ENCODE results near the gene RXFP1. TPM values are rescaled to one million over a fixed set of nuclear protein-coding genes. Genes with fewer than 3 reads are reported as not detected.

Gene RXFP1
- total RNA-seq, 1 experiment from 2014 or later: 0.48 TPM

- DNase-seq (ENCODE audit: low spot score) (no peak), ATAC-seq (no peak)
- H3K4me3 Mint-ChIP-seq: no peak overlapping the region
- ChIA-PET CTCF (no interaction called here), POLR2A (no interaction called here)
- H3K27ac Mint-ChIP-seq: no peak overlapping the region
- H3K9me3 Mint-ChIP-seq: peaks cover 26% of the 10 kb centered on the region
- no peaks in the 10 kb centered on the region for H3K27me3 Mint-ChIP-seq (ENCODE audit: low read depth)
- H3K4me1 Mint-ChIP-seq: no peaks in the 10 kb centered on the region; the same call in 1 of the 2 replicates
- peaks cover 9% of the 10 kb centered on the region; the same call in 1 of the 2 replicates for H3K36me3 Mint-ChIP-seq
- TF ChIP-seq ZBTB43 (CRISPR knock-in tag; IDR thresholded peaks at IDR 0.05) (no peak), CBFB (CRISPR knock-in tag; IDR thresholded peaks at IDR 0.05; ENCODE audit: low read depth) (no peak), RELA (CRISPR knock-in tag; IDR thresholded peaks at IDR 0.05; ENCODE audit: borderline replicate concordance) (no peak), PRRX2 (CRISPR knock-in tag; IDR thresholded peaks at IDR 0.05) (no peak), ZNF671 (CRISPR knock-in tag; IDR thresholded peaks at IDR 0.05) (no peak), FOXP4 (CRISPR knock-in tag; IDR thresholded peaks at IDR 0.05) (no peak), HMGA2 (CRISPR knock-in tag; IDR thresholded peaks at IDR 0.05) (no peak), IRF1 (CRISPR knock-in tag; IDR thresholded peaks at IDR 0.05) (no peak), E2F4 (CRISPR knock-in tag; IDR thresholded peaks at IDR 0.05; ENCODE audit: borderline replicate concordance, low read depth) (no peak), MAX (CRISPR knock-in tag; IDR thresholded peaks at IDR 0.05) (no peak), TCF7 (CRISPR knock-in tag; IDR thresholded peaks at IDR 0.05; ENCODE audit: low read depth) (no peak), CTCF (IDR thresholded peaks at IDR 0.05) (no peak), ZNF425 (CRISPR knock-in tag; conservative IDR thresholded peaks at IDR 0.05) (no peak), RORB (CRISPR knock-in tag; IDR thresholded peaks at IDR 0.05) (no peak), NFATC4 (CRISPR knock-in tag; IDR thresholded peaks at IDR 0.05) (no peak), CREB1 (CRISPR knock-in tag; IDR thresholded peaks at IDR 0.05) (no peak), USF1 (CRISPR knock-in tag; IDR thresholded peaks at IDR 0.05) (no peak), NR2C2 (CRISPR knock-in tag; IDR thresholded peaks at IDR 0.05) (no peak)
Measured at GRCh38 chr4:158490629-158491028, 31.1 kb upstream of the RXFP1 start.

Measured in WTC11 (cell line).